Tibial nerve (tissue), 4 donors: Measurements from ENCODE around the gene SKA1.

Source experiments
- CTCF ChIP-seq, 5 experiments: fragments of 200-600 bp in 3 of 5; fragments of 450-650 bp in 2 of 5; sonication (generic) in 3 of 5; IDR thresholded peaks; one replicate each; pipeline ENCODE4 v1.5.1; 2016 to 2019; ENCODE audit warnings: antibody characterized with exemption in 5 of 5, mild to moderate bottlenecking in 3 of 5, moderate library complexity in 2 of 5
- EP300 ChIP-seq, 2 donors: sonication (generic); formaldehyde crosslinking; IDR thresholded peaks; one replicate each; pipeline ENCODE4 v1.6.1; 2017; ENCODE audit warnings: antibody characterized with exemption in 2 of 2, mild to moderate bottlenecking in 1 of 2
- POLR2A ChIP-seq, 2 donors: fragments of 450-650 bp; IDR thresholded peaks; one replicate each; pipeline ENCODE4 v1.6.1; 2017; ENCODE audit warnings: antibody characterized with exemption in 2 of 2, mild to moderate bottlenecking in 2 of 2, moderate library complexity in 2 of 2

GRCh38 chr18:50369672-50370071, 5.2 kb upstream of the SKA1 start:
- TF ChIP-seq CTCF (IDR thresholded peaks at IDR 0.05) (no peak), EP300 (IDR thresholded peaks at IDR 0.05) (no peak), POLR2A (IDR thresholded peaks at IDR 0.05) (no peak)
